A673 (cell line): ENCODE data around the gene CEP83.

Source experiments
- EZH2 ChIP-seq: fragments of 200-600 bp; sonication (generic); IDR thresholded peaks from 2 replicates; pipeline ENCODE4 v1.6.1; 2017; ENCODE audit warnings: borderline replicate concordance, low read depth, mild to moderate bottlenecking, mixed read lengths, antibody characterized with exemption, low read length; ENCODE audit not compliant: poor library complexity, severe bottlenecking
- TF ChIP-seq, protein P1 (sequence below): fragments of 300-800, 200-600 bp; sonication (generic); conservative IDR thresholded peaks from 2 replicates; pipeline ENCODE4 v1.5.1; 2017; ENCODE audit warnings: low read depth, mild to moderate bottlenecking, antibody characterized with exemption, low read length, moderate library complexity, mixed read lengths

DNA sequence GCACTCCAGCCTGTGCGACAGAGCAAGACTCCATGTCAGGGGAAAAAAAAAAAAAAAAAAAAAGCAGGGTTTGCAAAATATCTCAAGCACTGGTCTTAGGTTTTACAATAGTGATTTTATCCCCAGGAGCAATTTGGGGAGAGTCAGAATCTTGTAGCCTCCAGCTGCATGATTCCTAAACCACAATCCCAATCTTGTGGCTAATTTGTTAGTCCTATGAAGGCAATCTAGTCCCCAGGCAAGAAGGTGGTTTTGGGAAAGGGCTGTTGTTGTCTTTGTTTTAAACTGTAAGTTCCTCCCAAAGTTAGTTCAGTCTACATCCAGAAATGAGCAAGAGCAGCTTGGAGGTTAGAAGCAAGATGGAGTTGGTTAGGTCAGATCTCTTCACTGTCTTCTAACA lies 175.6 kb downstream of the CEP83 start:
- TF ChIP-seq, protein P1, sequence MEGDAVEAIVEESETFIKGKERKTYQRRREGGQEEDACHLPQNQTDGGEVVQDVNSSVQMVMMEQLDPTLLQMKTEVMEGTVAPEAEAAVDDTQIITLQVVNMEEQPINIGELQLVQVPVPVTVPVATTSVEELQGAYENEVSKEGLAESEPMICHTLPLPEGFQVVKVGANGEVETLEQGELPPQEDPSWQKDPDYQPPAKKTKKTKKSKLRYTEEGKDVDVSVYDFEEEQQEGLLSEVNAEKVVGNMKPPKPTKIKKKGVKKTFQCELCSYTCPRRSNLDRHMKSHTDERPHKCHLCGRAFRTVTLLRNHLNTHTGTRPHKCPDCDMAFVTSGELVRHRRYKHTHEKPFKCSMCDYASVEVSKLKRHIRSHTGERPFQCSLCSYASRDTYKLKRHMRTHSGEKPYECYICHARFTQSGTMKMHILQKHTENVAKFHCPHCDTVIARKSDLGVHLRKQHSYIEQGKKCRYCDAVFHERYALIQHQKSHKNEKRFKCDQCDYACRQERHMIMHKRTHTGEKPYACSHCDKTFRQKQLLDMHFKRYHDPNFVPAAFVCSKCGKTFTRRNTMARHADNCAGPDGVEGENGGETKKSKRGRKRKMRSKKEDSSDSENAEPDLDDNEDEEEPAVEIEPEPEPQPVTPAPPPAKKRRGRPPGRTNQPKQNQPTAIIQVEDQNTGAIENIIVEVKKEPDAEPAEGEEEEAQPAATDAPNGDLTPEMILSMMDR, result no peak
- no peak for TF ChIP-seq EZH2
